IPS DF 19.7 (cell line): Measurements from ENCODE around the gene NCKAP5.

Experiments used
- DNase-seq: peaks from one replicate; pipeline ENCODE4 v3.0.0-alpha.2; 2013; ENCODE audit warnings: low read depth, low spot score

The NCKAP5 gene

DNA sequence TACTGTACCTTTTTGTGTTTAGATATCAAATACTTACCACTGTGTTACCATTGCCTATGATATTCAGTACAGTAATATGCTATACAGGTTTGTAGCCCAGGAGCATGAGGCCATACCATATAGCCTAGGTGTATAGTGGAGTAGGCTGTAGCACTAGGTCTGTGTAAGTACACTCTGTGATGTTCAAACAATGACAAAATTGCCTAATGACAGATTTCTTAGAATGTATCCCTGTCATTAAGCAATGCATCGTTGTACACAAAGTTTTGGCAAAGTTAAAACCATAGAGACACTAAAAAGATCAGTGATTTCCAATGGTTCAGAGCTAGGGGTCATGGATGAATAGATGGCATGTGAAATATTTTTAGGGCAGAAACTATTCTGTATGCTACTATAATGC, 415.5 kb downstream of the NCKAP5 start:
- DNase-seq, result no peak

DNA sequence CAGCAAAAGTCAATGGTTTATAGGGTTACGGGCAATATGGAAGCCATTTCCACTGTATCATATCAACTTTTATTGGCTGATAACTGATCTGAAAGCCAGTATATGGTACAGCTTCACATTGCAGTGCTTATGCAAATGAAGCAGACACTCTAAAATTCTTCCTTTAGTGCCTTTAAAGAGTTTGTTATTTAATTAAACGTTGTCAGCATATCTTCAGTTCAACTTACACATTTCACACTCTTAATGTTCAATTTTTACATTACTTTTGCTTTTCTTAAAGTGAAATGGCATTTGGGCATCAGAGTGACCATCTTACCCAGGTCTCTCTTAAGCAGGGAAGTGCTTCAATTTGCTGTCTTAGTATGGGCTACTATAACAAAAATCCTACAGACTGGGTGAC, 420.1 kb downstream of the NCKAP5 start:
- DNase-seq, result no peak

DNA sequence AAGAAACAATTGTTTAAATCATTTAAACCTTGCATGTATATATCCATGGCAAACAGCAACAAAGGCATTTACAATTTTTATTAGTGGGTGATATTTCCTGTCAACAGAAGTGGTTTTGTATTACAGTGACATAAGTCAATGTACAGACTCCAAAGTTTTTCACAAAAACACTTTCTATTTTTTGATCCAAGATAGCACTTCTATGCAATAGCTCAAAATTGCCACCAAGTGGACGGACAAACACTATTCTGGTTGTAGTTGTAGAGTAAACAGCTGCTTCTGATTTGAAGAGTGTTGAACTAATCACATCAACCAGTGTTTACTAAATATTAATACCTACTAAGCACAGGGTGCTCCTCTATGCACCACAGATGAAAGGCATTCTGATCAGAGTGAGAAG, 421.4 kb downstream of the NCKAP5 start:
- DNase-seq, result no peak

DNA sequence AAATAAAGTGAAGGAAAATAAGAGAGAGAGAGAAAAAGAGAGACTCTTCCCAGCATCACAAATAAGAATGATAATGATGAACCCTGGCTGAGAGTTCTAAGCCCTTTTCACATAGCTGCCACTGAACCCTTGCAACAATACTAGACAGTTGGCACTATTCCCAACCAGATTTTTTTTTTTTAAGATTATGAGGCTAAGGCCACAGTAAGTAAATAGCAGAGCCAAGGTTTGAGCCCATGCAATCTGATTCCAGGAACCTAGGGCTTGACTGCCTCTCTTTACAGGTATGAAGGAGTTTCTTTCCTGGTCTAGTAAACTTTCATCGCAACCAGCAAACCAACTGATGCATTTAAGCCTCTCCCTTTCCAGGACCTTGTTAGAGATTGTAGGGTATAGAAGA, 424.6 kb downstream of the NCKAP5 start:
- no peak for DNase-seq

DNA sequence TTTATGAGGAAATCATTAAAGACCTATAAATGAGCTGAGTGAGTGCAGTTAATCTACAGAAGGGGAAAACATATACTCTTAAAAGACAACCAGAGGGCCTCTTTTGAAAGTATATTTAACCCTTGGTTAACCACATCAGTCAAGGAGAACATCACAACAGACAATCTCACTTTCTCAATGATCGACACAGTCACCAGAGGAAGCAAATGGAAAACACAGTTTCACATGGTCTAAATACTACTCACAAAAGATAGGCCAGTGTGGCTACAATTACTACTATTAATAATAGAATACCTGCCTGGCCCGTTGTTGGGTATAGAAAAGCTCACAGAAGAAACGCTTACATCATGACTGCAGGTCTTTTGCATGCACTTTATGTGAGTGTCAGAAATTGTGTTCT, 426.2 kb downstream of the NCKAP5 start:
- DNase-seq, result no peak

DNA sequence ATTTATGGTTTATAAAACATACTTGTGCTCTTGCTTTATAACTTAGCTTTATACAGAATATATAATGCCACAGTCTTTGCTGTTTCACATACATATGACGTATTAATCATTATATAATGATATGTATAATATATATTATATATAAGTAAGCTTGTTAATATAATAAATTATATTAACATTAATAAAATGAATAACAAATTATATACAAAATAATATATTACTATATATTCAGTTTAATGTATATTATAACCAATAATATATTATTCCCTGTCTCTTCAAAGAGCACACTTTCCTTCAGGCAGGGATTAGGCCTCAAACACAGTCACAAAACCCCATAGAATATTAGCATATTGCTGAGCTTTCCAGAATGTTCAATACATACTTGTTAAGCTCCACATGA, 427.6 kb downstream of the NCKAP5 start:
- no peak for DNase-seq

DNA sequence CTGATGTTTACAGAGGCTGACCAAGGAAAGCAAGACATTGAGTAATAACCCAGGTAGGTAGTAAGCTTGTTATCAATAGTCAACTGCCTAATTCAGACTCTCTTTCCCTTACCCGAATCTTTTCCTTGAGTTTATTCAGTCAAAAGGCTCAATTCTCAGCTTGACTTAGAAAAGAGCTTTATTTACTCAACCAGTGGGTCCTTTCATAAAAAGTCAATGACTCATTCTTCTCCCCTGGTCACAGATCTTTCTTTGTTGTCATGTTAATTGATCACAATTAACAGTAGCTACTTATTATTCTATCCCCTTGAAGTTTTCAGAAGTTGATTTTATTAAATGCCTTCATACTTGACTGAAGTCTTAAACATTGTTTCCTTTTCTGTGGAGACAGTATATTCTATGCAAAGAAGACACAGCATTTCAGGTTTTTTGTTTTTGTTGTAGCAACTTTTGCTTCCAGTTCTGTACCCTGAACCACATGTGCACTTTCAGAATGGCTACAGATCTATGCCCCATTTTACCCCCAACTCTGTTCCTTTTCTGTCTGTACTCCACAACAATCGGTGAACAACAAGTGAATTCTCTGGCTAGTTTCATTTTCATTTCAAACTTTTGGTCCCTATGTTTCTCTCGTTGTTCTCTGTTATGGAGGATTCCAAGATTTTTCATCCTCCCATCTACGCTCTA, 428.3 kb downstream of the NCKAP5 start:
- peak; percentile 47 for DNase-seq

DNA sequence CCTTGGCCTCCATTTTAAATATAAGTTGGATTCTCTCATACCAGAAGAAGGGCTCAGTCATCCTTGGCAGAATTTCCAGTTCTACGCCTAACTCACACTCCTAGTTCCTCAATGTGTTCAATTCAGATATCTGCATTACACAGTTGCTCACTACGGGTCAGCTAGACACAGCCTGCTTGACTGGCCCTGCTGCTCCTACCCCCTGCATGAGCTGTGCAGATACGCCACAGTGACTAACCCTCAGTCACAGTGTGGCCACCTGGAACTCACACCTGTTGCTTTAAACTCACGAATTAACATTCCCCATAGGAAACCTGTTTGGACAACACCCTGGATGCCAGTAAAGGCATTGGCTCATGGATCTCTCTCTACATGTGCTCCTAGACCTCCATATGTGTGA, 429.6 kb downstream of the NCKAP5 start:
- no peak for DNase-seq

DNA sequence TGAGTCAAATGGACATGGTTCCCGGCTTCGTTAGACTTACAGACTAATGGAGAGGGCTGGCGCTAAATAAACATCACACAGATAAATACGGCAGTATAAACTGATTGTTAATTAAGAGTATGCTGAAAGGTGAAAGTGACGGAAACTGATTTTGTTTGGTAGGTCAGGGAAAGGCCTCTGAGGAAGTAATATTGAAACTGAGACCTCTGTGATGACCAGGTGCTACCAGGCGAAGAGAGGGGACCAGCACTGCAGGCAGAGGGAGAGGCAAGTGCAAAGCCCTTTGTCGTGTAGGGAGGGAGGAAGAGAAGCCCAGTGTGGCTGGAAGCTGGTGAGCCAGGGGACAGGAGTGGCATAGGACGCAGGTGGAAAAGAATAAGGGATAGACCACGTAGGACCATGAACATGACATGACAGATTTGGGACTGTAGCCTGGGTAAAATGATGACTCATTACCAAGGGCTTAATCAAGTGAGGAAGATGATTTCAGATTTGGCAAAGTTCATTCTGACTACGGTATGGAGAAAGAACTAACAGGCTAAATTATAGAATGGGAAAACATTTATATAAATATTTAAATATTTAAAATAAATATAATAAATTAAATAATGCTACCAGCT, 433.1 kb downstream of the NCKAP5 start:
- no peak for DNase-seq

DNA sequence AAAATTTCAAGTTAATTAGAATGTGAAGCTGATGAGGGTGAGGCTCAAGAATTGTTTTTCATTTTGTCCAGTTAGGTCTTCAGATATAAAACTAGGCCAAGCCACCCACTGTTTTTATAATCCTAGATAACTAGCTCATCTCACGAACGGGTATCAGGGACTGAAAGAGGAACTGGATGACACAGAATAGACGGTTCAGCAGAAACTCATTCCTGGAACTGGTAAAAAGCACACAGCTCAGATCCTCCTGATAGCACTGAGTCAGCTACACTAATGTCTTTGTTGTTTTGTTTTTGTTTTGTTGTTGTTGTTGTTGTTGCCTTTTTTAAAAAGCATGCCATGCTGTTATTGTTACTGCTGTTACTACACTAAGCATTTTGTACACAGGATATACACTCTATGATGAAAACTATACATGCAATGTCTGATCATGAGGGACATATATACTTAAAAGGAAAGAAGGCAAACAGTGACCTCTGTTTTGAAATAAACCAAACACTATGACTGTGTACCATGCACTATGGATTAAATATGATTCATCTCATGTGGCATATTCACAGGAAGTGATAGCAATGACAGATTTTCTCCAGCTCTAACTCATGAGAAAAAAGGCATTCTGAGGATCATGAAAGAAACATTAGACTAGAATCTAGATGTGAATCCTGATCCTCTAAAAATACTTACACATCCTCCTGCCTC, 437.6 kb downstream of the NCKAP5 start:
- no peak for DNase-seq

DNA sequence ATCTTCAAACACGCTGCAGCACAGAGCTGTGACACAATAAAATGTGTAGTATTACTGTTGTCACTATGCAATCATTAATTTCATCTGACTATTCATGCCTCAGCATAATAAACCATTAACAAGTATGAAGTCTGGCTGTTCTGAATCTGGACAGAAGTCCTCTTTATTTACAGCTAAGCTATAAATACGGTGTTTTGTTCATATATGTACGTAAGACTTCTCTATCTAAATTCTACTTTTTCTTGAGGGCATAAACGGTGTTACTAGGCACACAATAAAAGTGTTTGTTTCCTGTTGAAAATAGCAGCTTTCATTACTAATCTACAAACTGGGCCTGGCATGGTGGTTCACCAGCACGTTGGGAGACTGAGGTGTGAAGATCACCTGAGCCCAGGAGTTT, 443.8 kb downstream of the NCKAP5 start:
- DNase-seq, result no peak

DNA sequence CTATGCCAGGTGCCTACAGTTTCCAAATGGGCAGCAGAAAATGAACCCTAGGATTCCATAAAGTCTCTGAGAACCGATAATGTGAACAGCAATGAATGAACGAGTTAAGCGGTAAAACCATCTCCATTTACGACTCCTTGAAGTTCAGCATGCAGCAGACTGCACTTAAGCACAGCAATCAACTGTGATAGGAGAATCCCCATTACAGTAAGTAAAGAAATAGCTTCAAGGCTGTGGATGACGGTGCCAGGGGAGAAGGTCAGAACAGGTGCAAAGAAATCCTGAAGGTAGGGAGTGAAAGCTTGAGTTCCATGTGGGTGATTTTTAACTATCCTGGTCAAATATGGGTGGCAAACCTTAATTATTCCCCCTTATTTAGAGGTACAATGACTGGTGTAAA, 444.4 kb downstream of the NCKAP5 start:
- no peak for DNase-seq

DNA sequence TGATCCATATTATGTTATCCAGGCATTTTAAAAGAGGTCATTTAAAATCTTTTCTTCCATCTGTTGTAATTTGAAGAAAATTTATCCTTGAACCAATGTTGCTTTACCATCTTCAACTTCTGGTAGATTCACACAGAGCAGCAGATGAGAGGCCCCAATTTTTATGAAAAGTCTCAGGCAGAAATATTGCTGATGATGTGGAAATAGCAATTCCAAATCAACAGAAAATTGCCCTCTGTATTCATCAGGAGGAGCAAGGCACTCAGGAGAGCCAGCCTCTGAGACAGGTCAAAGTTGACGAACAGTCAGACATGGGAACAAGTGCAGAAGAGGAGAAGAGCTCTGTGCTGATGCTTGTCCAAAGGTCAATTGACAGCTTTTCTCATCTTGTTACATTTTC, 444.9 kb downstream of the NCKAP5 start:
- no peak for DNase-seq

DNA sequence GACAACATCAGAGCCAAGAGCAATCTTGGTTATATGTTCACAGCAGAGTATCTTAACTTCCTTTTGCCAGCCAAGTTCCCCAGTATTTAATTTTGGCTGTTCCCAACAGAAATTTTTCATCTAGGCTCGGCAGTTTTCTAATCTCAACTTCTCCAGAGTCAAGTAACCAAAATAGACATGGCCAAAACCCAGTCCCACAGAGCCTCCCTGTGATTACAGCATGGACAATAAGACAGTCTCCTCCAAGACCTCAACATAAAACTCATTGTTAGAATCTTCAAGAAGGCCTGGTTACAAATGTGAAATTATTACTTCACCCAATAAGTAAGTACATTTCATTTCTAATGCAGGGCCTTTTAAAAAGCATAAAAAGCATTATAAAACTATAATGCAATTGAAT, 445.7 kb downstream of the NCKAP5 start:
- DNase-seq, result no peak

DNA sequence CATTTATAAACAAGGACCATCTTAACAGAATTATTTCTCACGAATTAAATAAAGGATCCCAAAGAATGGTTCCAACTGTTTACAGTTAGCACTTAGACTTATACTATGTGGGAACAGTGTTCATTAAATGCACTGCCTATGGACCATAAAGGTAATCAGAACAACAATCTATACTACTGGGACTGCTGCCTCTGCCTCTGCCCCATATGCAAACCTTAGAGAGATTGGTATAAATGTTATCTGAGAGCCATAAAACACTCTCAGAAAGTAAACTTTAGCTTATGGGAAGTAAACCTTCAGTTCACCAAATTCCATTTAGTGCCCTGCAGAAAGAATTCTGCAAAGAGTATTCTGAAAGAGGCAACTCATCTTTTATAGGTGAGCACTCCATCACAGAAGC, 448.0 kb downstream of the NCKAP5 start:
- no peak for DNase-seq

DNA sequence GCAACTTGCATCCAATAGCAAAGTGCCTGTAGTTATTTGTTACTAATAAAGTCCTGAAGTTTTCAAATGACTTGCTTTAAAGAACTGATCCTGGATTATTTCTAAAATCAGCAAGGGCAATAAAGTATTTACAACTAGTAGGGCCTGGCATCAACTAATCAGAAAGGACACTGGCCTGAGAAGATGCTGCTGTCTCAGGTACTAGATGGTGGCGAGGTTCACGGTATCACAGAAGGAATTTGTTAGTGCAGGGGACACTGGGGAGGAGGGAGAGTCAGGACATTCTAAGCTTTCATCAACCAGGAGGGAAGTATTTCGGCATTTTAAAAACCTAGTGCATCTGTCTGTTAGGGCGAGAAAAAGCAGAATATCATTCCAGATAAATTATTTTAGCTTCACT, 458.1 kb downstream of the NCKAP5 start:
- DNase-seq, result no peak

DNA sequence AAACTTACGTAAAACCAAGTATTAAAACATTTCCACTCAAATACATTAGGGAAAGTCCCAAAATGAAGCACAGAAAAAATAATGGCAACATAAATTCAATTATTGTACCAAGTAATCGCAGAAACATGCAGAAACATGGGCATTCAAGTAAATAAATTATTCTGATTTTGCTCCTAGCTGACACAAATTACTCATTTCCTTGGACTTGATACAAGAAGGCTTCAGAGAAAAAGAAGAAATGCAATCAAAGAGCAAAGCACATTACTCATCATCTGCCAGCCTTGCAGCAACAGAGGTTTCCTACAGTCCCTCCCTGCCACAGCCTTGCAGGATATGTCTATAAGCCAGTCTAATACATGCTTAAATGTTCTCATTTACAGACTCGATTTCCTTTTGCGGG, 458.5 kb downstream of the NCKAP5 start:
- DNase-seq, result no peak

DNA sequence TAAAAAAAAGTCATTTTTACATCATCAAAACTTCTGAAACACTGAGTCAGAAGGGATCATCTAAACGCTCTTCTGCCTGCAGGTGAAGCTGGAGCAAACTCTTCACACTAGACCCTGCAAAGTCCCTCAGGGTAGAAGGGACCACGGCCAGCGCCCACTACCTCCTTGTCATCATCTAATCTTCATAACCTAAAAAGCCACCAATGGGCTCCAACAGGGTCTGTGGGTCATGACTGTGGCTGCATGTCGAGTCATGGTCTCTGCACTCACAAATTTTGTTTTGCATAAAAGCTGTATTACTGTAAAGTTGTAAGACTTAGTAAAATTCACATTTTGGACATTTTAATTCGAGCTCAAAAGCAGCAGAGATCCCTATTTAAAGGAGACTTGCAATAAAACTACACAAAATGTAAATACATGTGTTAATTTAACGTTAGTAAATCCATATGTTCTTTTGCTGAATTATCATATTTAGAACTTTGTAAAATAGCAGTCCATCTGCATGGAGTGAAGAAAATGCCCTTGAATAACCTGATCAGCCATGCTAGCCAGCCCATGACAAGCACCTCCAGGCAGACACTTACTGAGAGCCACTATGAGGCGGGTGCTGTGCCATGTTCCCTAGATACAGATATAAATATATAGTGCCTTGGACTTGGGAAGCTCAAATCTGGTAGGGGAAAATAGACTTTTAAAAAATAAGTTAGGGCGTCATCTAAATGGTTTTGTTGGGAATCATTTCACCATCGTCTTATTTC, 461.0 kb downstream of the NCKAP5 start:
- DNase-seq, result no peak

DNA sequence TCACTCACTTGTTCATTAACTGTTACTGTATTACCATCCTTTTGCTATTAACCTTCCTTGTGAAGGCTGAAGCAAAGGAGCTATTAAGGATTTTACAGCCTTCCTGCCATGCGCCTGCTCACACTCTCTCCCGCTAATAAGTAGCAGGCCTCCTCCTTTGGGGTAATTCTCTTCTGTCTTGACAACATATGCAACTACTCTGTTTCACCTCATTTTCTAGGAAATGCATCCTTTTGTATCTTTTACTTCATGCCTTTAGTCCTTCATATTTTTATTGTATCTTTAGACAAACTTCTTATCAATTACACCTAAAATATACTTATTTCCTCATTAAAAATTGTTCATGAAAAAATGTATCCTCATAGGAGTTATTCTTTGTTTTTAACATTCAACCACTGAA, 463.4 kb downstream of the NCKAP5 start:
- no peak for DNase-seq

DNA sequence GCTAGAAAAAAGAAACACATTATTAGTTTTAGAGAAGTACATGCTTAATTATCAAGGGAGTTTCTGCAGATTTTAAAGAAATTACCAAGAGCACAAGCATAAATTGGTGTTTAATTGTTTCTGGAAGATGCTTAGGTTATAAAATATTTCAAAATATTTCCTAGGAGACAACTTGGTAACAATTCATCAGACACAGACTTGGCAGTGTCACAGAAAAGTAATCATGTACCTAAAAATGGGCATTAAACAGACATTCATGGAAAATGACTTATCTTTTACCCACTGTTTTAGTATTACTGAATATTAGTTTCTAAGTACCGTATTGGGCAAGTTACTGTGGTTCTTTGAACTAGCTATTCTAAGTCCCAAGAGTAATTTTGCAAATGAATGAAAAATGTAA, 469.5 kb downstream of the NCKAP5 start:
- no peak for DNase-seq

DNA sequence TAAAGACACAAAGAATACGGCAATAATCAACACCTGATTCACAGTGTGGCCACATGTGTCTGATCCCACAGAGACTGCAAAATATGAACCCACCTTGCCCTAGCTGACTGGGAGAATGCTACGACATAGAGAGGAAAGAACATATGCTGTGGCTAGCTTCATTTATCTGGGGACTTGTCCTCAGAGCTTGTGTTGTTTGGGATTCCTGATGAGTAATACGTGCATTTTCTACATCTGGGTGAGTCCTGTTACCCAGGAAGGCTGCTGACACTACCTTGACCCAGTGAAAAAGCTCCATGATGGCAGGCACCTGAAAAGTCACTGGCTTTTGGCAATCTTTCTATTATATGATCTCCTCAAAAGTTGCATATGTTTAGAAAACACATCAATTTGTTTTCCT, 470.6 kb downstream of the NCKAP5 start:
- DNase-seq, result no peak

DNA sequence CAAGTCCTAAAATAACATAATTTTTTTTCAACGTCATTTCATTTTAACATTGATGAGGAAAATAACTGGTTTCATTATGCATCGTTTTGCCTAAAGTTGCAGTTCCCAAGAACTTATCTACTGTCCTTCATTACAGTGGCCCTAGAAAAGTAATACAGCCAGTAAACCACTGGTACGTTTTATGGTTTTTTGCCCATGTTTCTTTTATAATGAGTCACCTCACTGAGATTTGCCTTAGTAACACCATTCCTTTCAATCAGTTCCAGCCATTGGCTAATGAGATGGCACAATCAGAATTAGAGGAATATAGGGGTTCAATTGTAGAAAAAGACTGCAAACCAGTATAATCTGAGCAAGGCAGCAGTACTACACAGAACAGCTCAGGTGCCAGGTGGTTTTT, 475.7 kb downstream of the NCKAP5 start:
- DNase-seq, result no peak

DNA sequence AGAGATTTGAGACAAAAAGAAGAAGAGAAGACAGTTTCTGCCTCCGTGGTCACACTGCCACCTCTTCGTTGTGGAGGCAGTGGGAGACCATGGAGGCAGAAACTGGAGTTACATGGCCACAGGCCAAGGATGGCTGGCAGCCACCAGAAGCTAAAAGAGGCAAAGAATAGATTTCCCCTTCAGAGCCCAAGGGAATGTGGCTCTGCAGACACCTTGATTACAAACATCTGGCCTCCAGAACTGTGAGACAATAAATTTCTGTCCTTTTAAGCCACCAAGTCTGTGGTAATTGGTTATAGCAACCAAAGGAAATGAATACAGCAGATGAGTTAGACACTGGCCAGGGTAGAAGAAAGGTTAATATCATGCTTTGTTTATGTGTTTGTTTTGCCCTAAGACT, 477.9 kb downstream of the NCKAP5 start:
- no peak for DNase-seq
